K562 (cell line): ENCODE measurements around the gene SS18. TPM values are rescaled to one million over a fixed set of nuclear protein-coding genes. Genes with fewer than 3 reads are reported as not detected.
A peak's percentile ranks its signal among the peaks of the same experiment; 100 is the strongest.

ENCODE experiments used
- ATAC-seq: fragments of 200-7000 bp; cut with Tn5 transposase; 3 replicates; pipeline ENCODE4 v1.9.1; 2020; ENCODE audit warnings: moderate library complexity
- BruUV-seq: library from RNA; stranded (reverse); fragments of 400-500 nt; replicated peaks from 2 replicates; lab custom pipeline; 2021; lab: Mats Ljungman, UMichigan
- CTCF ChIA-PET: fragments of 300-600 bp; formaldehyde crosslinking; extraction: SDS; loops from one replicate; lab custom pipeline; 2021; ENCODE audit warnings: low intra/inter-chr PET ratio; lab: Yijun Ruan, JAX
- POLR2A ChIA-PET: fragments of 300-600, 350-650 bp; sonication (Branson Sonifier 250); formaldehyde crosslinking; extraction: SDS; loops from one replicate; lab custom pipeline; 2021; ENCODE audit warnings: antibody characterized with exemption, inconsistent platforms; lab: Yijun Ruan, JAX
- DNase-seq, 4 experiments: peaks; one replicate each; pipeline versions ENCODE4 v3.0.0 to v3.0.0-alpha.2; 2011 to 2018; ENCODE audit warnings: low spot score in 3 of 4, mixed read lengths in 3 of 4; ENCODE audit errors: extremely low read depth in 1 of 4
- FAIRE-seq: peaks from 2 replicates; lab custom pipeline; 2011; peaks lifted over from hg19 to GRCh38; lab: Jason Lieb, UNC
- H2AFZ ChIP-seq: 2 replicates; pipeline ENCODE4 v1.6.0; 2011; ENCODE audit warnings: low read depth, low read length, control low read depth, inconsistent platforms
- H3K27ac ChIP-seq: fragments of 200-600 bp; 3 replicates; pipeline ENCODE4 v1.8.0; 2011; ENCODE audit warnings: low read depth, mild to moderate bottlenecking, control low read depth, inconsistent platforms, low read length, moderate library complexity, mixed read lengths; ENCODE audit errors: extremely low read depth
- H3K27me3 ChIP-seq, 2 experiments: fragments of 300-600 bp in 1 of 2; 2 replicates in 1 of 2; 3 replicates in 1 of 2; pipeline versions ENCODE4 v1.6.0 to v1.8.0; 2011; ENCODE audit warnings: inconsistent platforms in 2 of 2, low read length in 2 of 2, mild to moderate bottlenecking in 1 of 2, mixed read lengths in 1 of 2, moderate library complexity in 1 of 2; ENCODE audit not compliant: control insufficient read depth in 2 of 2, insufficient read depth in 2 of 2
- H3K36me3 ChIP-seq: fragments of 300-600 bp; 3 replicates; pipeline ENCODE4 v1.8.0; 2011; ENCODE audit warnings: mild to moderate bottlenecking, low read length, inconsistent platforms; ENCODE audit not compliant: control insufficient read depth, insufficient read depth
- H3K4me1 ChIP-seq, 2 experiments: fragments of 200-600 bp in 1 of 2; replicated peaks in 1 of 2; 2 replicates in 1 of 2; 3 replicates in 1 of 2; pipeline versions ENCODE4 v1.5.1 to v1.8.0; 2011; ENCODE audit warnings: inconsistent platforms in 2 of 2, low read length in 2 of 2, mild to moderate bottlenecking in 1 of 2, mixed read lengths in 1 of 2, moderate library complexity in 1 of 2; ENCODE audit not compliant: control insufficient read depth in 2 of 2, insufficient read depth in 2 of 2
- H3K4me2 ChIP-seq: 2 replicates; pipeline ENCODE4 v1.6.1; 2011; ENCODE audit warnings: low read length, control low read depth, inconsistent platforms, mixed read lengths; ENCODE audit not compliant: insufficient read depth
- H3K4me3 ChIP-seq: fragments of 200-600 bp; sonication (generic), shearing (Covaris generic); 2 replicates; pipeline ENCODE4 v1.5.1; 2016; ENCODE audit warnings: control low read depth, inconsistent platforms
- H3K79me2 ChIP-seq: fragments of 200-600 bp; 3 replicates; pipeline ENCODE4 v1.8.0; 2011; ENCODE audit warnings: low read length, inconsistent platforms; ENCODE audit not compliant: control insufficient read depth, insufficient read depth
- H3K9ac ChIP-seq, 2 experiments: 2 replicates each; pipeline versions ENCODE4 v1.6.0 to v1.6.1; 2011; ENCODE audit warnings: low read depth in 2 of 2, low read length in 2 of 2, control low read depth in 1 of 2, inconsistent platforms in 1 of 2, mild to moderate bottlenecking in 1 of 2, mixed read lengths in 1 of 2; ENCODE audit not compliant: insufficient read depth in 1 of 2
- H3K9me1 ChIP-seq: one replicate; pipeline ENCODE4 v1.6.0; 2011; ENCODE audit warnings: inconsistent platforms, mild to moderate bottlenecking, low read length, moderate library complexity; ENCODE audit not compliant: control insufficient read depth, insufficient read depth
- H3K9me3 ChIP-seq: replicated peaks from 2 replicates; pipeline ENCODE4 v1.5.1; 2011; ENCODE audit warnings: low read depth, low read length, inconsistent platforms; ENCODE audit not compliant: control insufficient read depth, insufficient read depth
- H4K20me1 ChIP-seq: replicated peaks from 2 replicates; pipeline ENCODE4 v1.6.1; 2011; ENCODE audit warnings: low read length, inconsistent platforms, mixed read lengths; ENCODE audit not compliant: control insufficient read depth, insufficient read depth
- E2F1 ChIP-seq: sonication (generic); formaldehyde crosslinking; IDR thresholded peaks from 2 replicates; pipeline ENCODE4 v1.8.1; 2023; ENCODE audit warnings: mild to moderate bottlenecking, missing genetic modification reagents, moderate library complexity
- EP400 ChIP-seq: fragments of 450-650 bp; IDR thresholded peaks from 2 replicates; pipeline ENCODE4 v1.6.1; 2017; ENCODE audit warnings: antibody characterized with exemption, mild to moderate bottlenecking, moderate library complexity
- HNRNPH1 ChIP-seq: fragments of 200-400 bp; formaldehyde crosslinking; optimal IDR thresholded peaks from 2 replicates; pipeline ENCODE3; 2017; ENCODE audit warnings: low read depth, mild to moderate bottlenecking, low read length, moderate library complexity
- MAZ ChIP-seq, 2 experiments: fragments of 450-650 bp in 1 of 2; sonication (generic) in 1 of 2; formaldehyde crosslinking; IDR thresholded peaks in 1 of 2; conservative IDR thresholded peaks in 1 of 2; 2 replicates each; pipeline versions ENCODE4 v1.4.0 to v1.5.0; 2020; ENCODE audit warnings: mild to moderate bottlenecking in 1 of 2, missing genetic modification reagents in 1 of 2
- RBBP5 ChIP-seq: fragments of 200-600 bp; sonication (generic); IDR thresholded peaks from 2 replicates; pipeline ENCODE4 v1.6.1; 2012; ENCODE audit warnings: borderline replicate concordance, mild to moderate bottlenecking, low read length, control low read depth, inconsistent platforms; ENCODE audit not compliant: insufficient read depth, poor library complexity, severe bottlenecking
- RNF2 ChIP-seq: sonication (generic); IDR thresholded peaks from 2 replicates; pipeline ENCODE4 v1.6.1; 2016
- SNAPC5 ChIP-seq: fragments of 250-450 bp; sonication (Bioruptor Pico); IDR thresholded peaks from 2 replicates; pipeline ENCODE4 v1.8.0; 2021; ENCODE audit warnings: moderate library complexity, mild to moderate bottlenecking, inconsistent platforms
- WHSC1 ChIP-seq: IDR thresholded peaks from one replicate; pipeline ENCODE4 v1.6.1; 2012; ENCODE audit warnings: low read length, control low read depth, inconsistent platforms
- ZNF507 ChIP-seq: conservative IDR thresholded peaks from 2 replicates; pipeline ENCODE4 v1.6.1; 2017; ENCODE audit warnings: missing genetic modification characterization, missing compliant biosample characterization
- WGBS: fragments of 100-300 bp; shearing (Covaris generic); methylation state at CpG from one replicate; pipeline ENCODE4 v1.1.6; 2016; ENCODE audit warnings: low coverage, mixed read lengths; ENCODE audit not compliant: insufficient coverage; ENCODE audit errors: missing lambda C conversion rate; 5-methylcytosine and 5-hydroxymethylcytosine counted together
- in situ Hi-C: fragments of 300-500 bp; cut with MboI; formaldehyde crosslinking; loops from 4 replicates; pipeline ENCODE4 v1.15.0; 2018; ENCODE audit warnings: inconsistent platforms, mixed read lengths
- intact Hi-C: fragments of 100-400 bp; cut with micrococcal nuclease; formaldehyde crosslinking; loops from 2 replicates; pipeline ENCODE4 v1.14.2; 2022
- polyA plus RNA-seq, 8 experiments: library from polyadenylated mRNA; depleted of rRNA in 4 of 8; stranded (reverse) in 5 of 8; unstranded in 3 of 8; fragments of >200 nt; fragmentation: Nextera tagmentation in 2 of 8; fragmentation: Illumina TruSeq in 1 of 8; extraction: Ambion mirVana in 2 of 8; extraction: Trizol in 1 of 8; gene quantifications; 2 replicates each; pipeline versions ENCODE4 v1.2.1 to v1.2.3, GENCODE V29; 2011 to 2014; ENCODE audit warnings: inconsistent platforms in 1 of 8, missing spikeins in 1 of 8
- total RNA-seq, 7 experiments: library from RNA; depleted of rRNA in 6 of 7; stranded (reverse); fragments of >200 nt in 6 of 7; fragmentation: Illumina TruSeq in 2 of 7; extraction: Trizol in 2 of 7; gene quantifications; 2 replicates each; pipeline versions ENCODE4 v1.2.1 to v1.2.3, GENCODE V29; 2011 to 2021; ENCODE audit warnings: low replicate concordance in 1 of 7

The SS18 gene
- total and polyA plus RNA-seq, 9 of the 15 experiments (the other 6 are each of a cell fraction or from before 2014, with no cell fraction given) = 30.9 to 190 (median 102) TPM

GRCh38 chr18:26036635-26037034 lies 53.8 kb downstream of the SS18 start:
- FAIRE-seq (no peak), ATAC-seq (no peak), DNase-seq (no peak)
- no peaks in the 10 kb centered on the region for H3K9me1 ChIP-seq
- no peak for TF ChIP-seq MAZ (CRISPR knock-in tag; conservative IDR thresholded peaks at IDR 0.05 in 1 of 2, IDR thresholded peaks at IDR 0.05 in 1 of 2)
- peak; percentile 52 for TF ChIP-seq HNRNPH1
- in situ Hi-C loops = no loop called here
- no peaks in the 10 kb centered on the region for H3K27me3 ChIP-seq
- ChIA-PET CTCF (no interaction called here), POLR2A (no interaction called here)
- no peaks in the 10 kb centered on the region for H3K9me3 ChIP-seq
- BruUV-seq = no TSS peak
- H2AFZ ChIP-seq = no peak overlapping the region
- no peak overlapping the region for H3K4me2 ChIP-seq
- H4K20me1 ChIP-seq = no peaks in the 10 kb centered on the region
- H3K4me3 ChIP-seq = no peak overlapping the region
- no peaks in the 10 kb centered on the region for H3K4me1 ChIP-seq
- H3K9ac ChIP-seq = no peak overlapping the region
- H3K36me3 ChIP-seq = peaks cover 81% of the 10 kb centered on the region
- intact Hi-C loops = no loop called here
- no peak overlapping the region for H3K27ac ChIP-seq
- peaks cover 11% of the 10 kb centered on the region; the same call in 1 of the 3 replicates for H3K79me2 ChIP-seq

GRCh38 chr18:26034850-26035497 lies 55.4 kb downstream of the SS18 start:
- intact Hi-C loops = no loop called here
- no peaks in the 10 kb centered on the region for H4K20me1 ChIP-seq
- H3K36me3 ChIP-seq = peaks cover 93% of the 10 kb centered on the region
- TF ChIP-seq ZNF507 = no peak
- no peak for TF ChIP-seq WHSC1
- TF ChIP-seq RBBP5 = no peak
- TF ChIP-seq RNF2 = no peak
- TF ChIP-seq SNAPC5 = no peak
- TF ChIP-seq EP400 = no peak
- TF ChIP-seq E2F1 (CRISPR knock-in tag) = no peak
- no peak overlapping the region for H3K4me3 ChIP-seq
- ChIA-PET POLR2A (no interaction called here), CTCF (no interaction called here)
- no peaks in the 10 kb centered on the region for H3K27me3 ChIP-seq
- H3K4me1 ChIP-seq = no peaks in the 10 kb centered on the region
- H3K9me3 ChIP-seq = no peaks in the 10 kb centered on the region
- 86% methylated on average over 5 of the region's 5 CpGs for WGBS
- H2AFZ ChIP-seq = no peak overlapping the region
- no peak for ATAC-seq
- FAIRE-seq = no peak
- no peak for DNase-seq
- H3K9me1 ChIP-seq = no peaks in the 10 kb centered on the region
- peaks cover 8% of the 10 kb centered on the region; the same call in 1 of the 3 replicates for H3K79me2 ChIP-seq
- H3K27ac ChIP-seq = no peak overlapping the region
- BruUV-seq = no TSS peak
- H3K9ac ChIP-seq = no peak overlapping the region
- in situ Hi-C loops = no loop called here
- H3K4me2 ChIP-seq = no peak overlapping the region
